ENCODE measurements around the gene SERPINA6. TPM values are rescaled to one million over a fixed set of nuclear protein-coding genes. Genes with fewer than 3 reads are reported as not detected.
"Not testable (repeated sequence)": the region's sequence is repeated elsewhere in the genome, so short reads cannot be mapped to it uniquely, and the experiment has no call there.

SERPINA6 gene
- total RNA-seq, 1 donor from 2014 or later = 0.65 TPM

DNA sequence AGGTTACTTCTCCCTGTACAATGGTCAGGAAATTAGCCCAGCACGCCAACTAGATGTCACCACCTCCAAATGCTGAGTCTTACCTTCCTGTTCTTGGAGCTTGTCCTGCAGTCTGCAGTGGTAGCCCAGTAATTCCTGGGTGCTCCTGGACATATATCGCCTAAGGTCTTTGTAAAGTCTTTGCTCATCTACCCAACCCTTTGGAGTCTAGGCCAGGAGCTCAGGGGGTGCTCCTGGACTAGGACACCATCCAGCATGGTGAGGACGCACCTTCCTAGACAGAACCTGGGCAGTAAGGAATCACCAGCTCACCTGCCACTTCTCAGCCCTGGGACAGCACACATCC, 30.6 kb downstream of the SERPINA6 start:
- no peak for DNase-seq (ENCODE audit: low read depth)

DNA sequence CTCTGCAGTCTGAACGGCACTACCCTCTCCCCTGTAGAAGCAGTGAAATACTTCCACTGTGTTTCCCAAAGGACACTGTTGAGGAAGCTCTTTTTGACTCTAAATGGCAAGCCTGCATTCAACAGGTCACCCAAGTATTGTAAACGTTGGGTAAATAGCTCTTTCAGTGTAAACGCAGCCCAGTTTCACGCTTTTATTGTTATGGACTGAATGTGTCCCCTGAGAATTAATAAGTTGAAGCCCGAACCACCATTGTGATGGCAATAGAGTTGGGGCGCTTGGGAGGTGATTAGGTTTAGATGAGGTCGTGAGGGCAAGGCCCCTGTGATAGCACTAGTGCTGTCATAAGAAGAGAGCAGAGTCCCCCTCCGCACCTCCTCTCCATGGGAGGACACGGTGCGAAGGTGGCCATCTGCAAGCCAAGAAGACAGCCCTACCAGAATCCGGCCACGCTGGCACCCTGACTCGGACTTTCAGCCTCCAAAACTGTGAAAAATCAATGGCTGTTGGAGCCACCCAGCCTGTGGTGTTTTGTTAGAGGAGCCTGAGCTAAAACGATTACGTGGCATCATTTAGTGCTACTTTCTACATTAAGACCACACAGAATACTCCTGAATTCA, 31.1 kb downstream of the SERPINA6 start:
- no peak for DNase-seq (ENCODE audit: low read depth)

DNA sequence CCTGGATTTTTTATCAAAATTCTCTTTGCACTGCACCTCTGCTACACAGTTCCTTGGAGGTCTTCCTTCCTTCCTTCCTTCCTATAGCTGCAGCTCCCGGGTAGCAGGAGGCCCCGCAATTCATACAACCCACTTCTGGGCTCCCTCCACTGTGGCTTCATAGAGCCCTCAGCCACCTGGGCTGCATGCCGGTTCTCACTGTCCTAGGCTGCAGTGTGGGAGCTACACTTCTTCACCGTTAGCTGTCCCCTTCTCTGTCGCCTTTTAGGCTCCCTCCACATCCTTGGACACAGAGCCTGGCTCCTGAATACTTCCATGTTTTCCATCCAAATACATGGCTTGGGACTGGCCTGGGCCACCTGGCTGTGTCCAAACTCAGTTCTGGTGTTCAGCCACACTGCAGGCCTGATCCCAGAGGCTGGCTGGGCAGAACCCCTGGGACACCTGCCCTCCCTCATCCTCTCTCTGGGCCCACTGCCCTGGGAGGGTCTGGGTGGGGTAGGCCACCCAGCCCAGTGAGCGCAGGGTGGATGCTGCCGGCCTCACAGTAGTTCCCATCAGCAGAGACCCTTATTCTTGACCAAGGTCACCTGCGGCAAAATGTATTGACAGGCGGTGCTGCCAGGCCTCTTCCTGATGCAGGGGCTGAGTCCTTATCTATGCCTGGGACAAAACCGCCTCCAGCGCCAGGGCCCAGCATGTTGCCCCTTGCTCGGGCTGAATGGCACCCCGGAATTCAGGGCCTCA, 31.8 kb downstream of the SERPINA6 start:
- no peak for DNase-seq (ENCODE audit: low read depth)

DNA sequence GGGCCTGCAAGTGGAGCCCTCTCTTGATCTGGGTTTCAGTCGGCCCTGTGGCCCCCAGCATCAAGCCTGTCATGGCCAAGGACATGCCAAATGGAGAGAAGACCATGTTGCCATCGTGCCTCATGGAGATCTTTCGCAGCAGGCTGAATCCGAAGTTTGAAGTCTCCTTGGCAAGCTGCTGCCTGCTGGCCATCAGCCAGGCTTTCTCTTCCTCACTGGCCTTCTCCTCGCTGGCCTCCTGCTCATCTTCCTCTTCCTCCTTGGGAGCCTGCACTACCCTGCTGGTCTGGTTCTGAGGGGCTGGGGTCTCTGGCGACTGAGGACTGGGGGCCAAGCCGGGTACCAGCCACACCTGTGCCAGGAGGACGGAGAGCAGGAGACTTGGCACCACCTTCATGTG, 32.9 kb downstream of the SERPINA6 start:
- no peak for DNase-seq (ENCODE audit: low read depth)

DNA sequence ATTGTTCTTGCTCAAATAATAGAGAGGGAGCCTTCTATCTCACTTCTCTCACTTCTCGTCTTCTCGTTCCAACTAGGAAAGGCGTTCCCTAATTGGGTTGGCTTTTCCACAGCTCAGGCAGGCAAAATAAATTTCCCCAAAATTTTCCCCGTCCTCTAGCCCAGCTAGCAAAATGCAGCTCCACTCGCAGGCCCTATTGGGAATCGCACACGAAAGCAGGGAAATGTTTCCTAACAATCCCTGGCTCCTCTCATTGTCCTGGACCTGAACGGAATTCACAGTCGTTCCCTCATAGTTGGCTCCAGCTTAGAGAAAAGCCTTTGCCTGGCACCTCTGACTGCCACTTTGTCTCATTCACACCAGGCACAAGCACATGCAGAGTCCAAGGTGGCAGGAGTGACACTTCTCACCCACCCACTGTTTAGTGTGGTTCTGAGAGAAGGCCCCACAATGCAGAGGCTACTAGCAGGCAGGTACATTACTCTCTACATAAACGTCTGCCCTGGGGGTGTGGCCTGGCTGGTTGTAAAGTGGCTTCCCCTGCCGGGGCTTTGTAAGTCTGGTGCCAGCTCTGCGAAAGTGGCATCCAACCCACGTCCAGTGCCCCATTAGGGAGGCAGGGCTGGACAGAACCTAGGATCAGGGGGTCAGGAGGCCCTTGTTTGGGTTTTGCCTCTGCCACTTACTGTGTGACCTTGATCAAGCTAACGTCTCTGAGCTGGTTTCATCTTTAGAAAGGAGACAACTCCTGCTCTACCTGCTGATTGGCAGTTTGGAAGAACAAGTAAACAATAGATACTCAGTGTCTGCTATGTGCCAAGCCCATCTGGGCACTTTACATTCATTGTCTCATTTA, 34.3 kb downstream of the SERPINA6 start:
- no peak for DNase-seq (ENCODE audit: low read depth)

DNA sequence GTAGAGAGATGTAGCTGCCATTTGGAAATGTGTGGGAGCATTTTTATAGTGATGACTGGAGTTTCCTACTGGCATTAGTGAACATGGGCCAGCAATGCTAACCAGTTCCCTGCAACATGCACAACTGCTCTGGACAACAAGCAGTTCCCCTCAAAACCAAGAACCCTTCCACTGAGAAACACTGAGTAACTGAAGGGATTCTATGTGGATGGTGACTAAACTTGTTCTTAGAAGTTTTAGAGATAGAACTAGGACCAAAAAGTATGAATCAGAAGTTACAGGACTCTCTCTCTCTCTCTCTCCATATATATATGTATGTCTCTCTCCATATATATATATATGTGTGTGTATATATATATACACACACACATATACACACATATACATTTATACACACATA, 38.0 kb downstream of the SERPINA6 start:
- no peak for DNase-seq (ENCODE audit: low read depth)

DNA sequence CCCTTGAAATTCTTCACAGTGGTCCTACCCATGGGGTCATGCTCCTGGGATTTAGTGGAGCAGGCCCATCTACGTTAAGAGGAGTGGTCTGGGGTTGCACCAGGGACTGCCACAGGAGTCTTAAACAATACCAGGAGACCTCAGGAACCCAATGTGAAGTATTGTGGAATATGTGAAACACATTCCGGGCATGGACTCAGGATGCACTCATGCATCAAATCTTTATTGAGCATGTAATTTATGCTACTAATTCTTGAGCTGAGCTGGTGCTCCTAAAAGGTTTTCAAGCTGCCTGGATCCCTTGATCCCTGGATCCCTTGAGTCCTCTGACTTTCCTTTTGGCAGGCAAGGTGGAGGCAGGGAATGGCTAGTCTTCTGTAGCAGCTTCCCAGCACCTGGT, 38.9 kb downstream of the SERPINA6 start:
- DNase-seq (ENCODE audit: low read depth) = peak; percentile 67

DNA sequence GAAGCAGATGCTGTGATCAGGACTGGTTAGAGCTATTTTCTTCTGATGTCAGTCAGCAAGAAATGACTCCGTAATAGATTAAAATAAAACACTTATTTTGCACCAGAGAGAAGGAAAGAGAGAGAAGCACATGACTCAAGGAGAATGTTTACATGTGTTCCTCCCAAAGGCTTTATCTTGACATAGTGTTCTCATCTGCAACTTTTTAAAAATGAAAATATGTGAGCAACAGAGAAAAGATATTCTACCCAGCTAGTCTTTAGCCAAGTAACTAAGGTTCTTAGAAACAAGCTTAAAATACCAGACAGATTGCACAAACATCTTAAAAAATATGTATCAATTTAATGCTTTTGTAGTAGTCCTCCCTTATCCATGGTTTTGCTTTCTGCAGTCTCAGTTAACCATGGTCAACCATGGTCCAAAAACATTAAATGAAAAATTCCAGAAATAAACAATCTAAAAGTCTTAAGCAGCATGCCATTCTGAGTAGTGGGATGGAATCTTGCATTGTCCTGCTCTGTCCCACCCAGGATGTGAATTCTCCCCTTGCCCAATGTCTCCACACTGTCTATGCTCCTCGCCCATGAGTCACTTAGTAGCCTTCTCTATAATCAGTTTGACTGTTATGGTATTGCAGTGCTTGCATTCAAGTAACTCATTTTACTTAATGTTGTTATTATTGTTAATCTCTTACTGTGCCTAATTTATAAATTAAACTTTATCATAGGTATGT, 40.0 kb downstream of the SERPINA6 start:
- no peak for DNase-seq (ENCODE audit: low read depth)

DNA sequence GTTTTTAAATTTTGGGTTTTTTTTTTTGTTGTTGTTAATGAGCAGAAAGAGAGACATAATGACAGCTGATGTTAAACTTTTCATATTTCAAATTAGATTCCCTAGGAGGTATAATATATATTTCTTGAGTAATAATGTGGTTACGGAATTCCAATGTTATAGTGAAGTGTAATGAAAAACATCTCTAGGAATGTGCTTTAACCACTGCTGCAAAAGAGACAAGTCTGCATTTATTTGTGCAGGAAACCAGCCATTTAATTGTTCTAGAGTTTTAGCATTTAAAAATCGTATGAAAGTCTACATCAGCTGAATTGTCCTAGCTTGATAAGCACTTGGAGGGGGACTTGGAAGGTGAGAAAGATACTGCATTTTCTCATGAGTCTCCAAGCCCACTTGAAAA, 44.4 kb downstream of the SERPINA6 start:
- DNase-seq (ENCODE audit: low read depth) = no peak

DNA sequence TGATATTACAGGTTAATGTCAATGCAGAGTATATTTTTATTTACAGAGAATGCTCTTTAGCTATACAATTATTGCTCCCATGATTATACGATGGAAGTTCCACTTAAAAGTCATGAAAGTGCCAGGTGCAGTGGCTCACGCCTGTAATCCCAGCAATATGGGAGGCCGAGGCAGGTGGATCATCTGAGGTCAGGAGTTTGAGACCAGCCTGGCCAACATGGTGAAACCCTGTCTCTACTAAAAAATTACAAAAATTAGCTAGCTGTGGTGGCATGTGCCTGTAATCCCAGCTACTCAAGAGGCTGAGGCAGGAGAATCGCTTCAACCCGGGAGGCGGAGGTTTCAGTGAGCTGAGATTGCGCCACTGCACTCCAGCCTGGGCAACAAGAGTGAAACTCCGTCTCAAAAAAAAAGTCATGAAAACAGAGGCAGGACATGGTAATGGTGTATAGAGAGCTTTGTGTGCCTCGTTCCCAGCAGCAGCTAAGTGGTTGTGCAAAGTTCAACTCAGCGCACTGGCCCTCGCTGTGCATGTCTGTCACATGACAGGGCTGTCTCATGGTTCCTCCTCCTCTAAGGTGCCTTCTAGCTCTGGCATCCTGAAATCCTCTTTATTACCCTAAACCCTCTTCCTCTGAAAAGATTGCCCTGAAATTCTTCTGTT, 46.1 kb downstream of the SERPINA6 start:
- DNase-seq (ENCODE audit: low read depth) = peak; percentile 25

DNA sequence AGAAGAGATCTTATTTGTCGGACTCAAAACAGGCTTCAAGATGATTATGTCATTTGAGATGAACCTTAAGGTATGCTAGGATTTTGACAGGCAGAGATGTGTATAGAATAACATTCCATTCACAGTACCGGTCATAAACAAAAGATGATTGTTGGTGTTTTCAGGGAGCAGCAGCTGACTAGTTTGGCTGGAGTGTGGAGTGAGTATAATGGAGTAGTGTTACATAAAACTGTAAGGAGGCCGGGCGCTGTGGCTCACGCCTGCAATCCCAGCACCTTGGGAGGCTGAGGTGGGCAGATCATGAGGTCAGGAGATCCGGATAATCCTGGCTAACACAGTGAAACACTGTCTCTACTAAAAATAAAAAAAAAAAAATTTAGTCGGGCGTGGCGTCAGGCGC, 54.0 kb downstream of the SERPINA6 start:
- no peak for DNase-seq (ENCODE audit: low read depth)

DNA sequence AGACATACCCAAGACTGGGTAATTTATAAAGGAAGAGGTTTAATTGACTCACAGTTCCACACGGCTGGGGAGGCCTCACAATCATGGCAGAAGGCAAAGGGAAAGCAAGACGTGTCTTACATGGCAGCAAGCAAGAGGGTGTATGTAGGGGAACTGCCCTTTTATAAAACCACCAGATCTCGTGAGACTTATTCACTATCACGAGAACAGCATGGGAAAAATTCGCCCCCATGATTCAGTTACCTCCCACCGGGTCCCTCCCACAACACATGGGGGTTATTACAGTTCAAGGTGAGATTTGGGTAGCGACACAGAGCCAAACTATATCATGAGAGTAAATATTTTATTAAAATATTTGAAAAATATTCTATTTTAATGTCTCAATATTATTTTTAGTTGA, 54.6 kb downstream of the SERPINA6 start:
- not testable (repeated sequence) for DNase-seq (ENCODE audit: low read depth)

DNA sequence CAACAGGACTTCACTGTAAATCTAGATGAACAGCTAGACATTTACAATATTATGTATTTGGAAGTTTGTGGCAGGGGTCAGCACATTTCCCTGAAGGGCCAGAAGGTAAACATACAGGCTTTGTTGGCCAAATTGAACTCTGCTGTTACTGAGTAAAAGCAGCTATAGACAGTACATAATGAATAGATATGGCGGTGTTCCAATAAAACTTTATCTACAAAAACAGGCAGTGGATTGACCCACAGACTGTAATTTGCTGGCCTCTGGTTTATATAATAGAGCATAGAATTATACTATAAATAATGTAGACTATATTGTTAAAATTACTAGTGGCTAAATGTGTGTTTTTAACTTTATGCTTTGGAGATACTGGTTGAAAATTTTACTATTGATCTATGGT, 55.8 kb downstream of the SERPINA6 start:
- no peak for DNase-seq (ENCODE audit: low read depth)

DNA sequence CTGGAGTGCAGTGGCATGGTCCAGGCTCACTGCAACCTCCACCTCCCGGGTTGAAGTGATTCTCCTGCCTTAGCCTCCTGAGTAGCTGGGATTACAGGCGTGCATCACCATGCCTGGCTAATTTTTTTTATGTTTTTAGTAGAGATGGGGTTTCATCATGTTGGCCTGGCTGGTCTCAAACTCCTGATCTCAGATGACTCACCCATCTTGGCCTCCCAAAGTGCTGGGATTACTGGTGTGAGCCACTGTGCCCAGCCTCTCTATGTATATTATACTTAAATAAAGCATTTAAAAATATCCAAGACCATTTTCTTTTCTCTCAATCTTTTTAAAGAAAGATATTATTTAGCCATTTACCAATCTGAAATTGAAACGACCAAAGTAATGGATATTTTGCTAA, 58.9 kb downstream of the SERPINA6 start:
- DNase-seq (ENCODE audit: low read depth) = not testable (repeated sequence)

Other genes with a start within 250 kb of the SERPINA6 start
- 114 and 161 TPM in 2 replicates for gene DDX24, start 242.1 kb downstream of the SERPINA6 start, total RNA-seq
- 7.5 and 15.3 TPM in 2 replicates for gene IFI27L1, start 242.0 kb downstream of the SERPINA6 start, total RNA-seq
- gene IFI27, start 212.6 kb downstream of the SERPINA6 start, total RNA-seq = 3.0 and 179 TPM in 2 replicates
- gene IFI27L2, start 193.7 kb downstream of the SERPINA6 start, total RNA-seq = 31.2 and 53.8 TPM in 2 replicates
- gene PPP4R4, start 149.0 kb downstream of the SERPINA6 start, total RNA-seq = 1.2 and 3.3 TPM in 2 replicates
- gene SERPINA10, start 30.1 kb downstream of the SERPINA6 start, total RNA-seq = not detected in 2 replicates
- 0.10 TPM in 1 of 2 replicates, not detected in the other for gene SERPINA2, start 43.4 kb upstream of the SERPINA6 start, total RNA-seq
- gene SERPINA1, start 65.3 kb upstream of the SERPINA6 start, total RNA-seq = 32.1 and 137 TPM in 2 replicates
- not detected in 2 replicates for gene SERPINA11, start 129.5 kb upstream of the SERPINA6 start, total RNA-seq
- not detected in 2 replicates for gene SERPINA9, start 152.9 kb upstream of the SERPINA6 start, total RNA-seq
- not detected in 2 replicates for gene SERPINA12, start 186.1 kb upstream of the SERPINA6 start, total RNA-seq
- 0.55 TPM in 1 of 2 replicates, not detected in the other for gene SERPINA4, start 238.1 kb upstream of the SERPINA6 start, total RNA-seq